Mesenchymal stem cell (in vitro differentiated cells and primary cell): Measurements from ENCODE around the gene ARPC3.
"Not testable (repeated sequence)": the region's sequence is repeated elsewhere in the genome, so short reads cannot be mapped to it uniquely, and the experiment has no call there.

Source experiments
- DNase-seq: peaks from one replicate; pipeline ENCODE4 v3.0.0-alpha.2; 2013
- H2AFZ ChIP-seq: one replicate; pipeline ENCODE4 v1.6.1; 2013; ENCODE audit warnings: low read depth, mild to moderate bottlenecking, control low read depth, inconsistent platforms, low read length, moderate library complexity
- H2AK5ac ChIP-seq: 2 replicates; pipeline ENCODE4 v1.6.1; 2013; ENCODE audit warnings: low read length, moderate library complexity, mild to moderate bottlenecking, inconsistent platforms; ENCODE audit not compliant: severe bottlenecking
- H2BK120ac ChIP-seq: one replicate; pipeline ENCODE4 v1.6.1; 2013; ENCODE audit warnings: low read depth, mild to moderate bottlenecking, inconsistent platforms, low read length, moderate library complexity
- H2BK12ac ChIP-seq, 2 experiments: one replicate each; pipeline ENCODE4 v1.6.1; 2013; ENCODE audit warnings: inconsistent platforms in 2 of 2, low read length in 2 of 2, mild to moderate bottlenecking in 2 of 2, moderate library complexity in 2 of 2, control low read depth in 1 of 2
- H2BK15ac ChIP-seq: one replicate; pipeline ENCODE4 v1.6.1; 2013; ENCODE audit warnings: mild to moderate bottlenecking, low read depth, inconsistent platforms; ENCODE audit not compliant: poor library complexity, severe bottlenecking
- H2BK5ac ChIP-seq: 2 replicates; pipeline ENCODE4 v1.6.1; 2013; ENCODE audit warnings: low read depth, mild to moderate bottlenecking, low read length, control low read depth, inconsistent platforms; ENCODE audit not compliant: poor library complexity, severe bottlenecking
- H3K14ac ChIP-seq, 2 experiments: one replicate each; pipeline ENCODE4 v1.6.1; 2013; ENCODE audit warnings: inconsistent platforms in 2 of 2, low read length in 2 of 2, control low read depth in 1 of 2, mild to moderate bottlenecking in 1 of 2, moderate library complexity in 1 of 2
- H3K18ac ChIP-seq, 2 experiments: one replicate each; pipeline ENCODE4 v1.6.1; 2013; ENCODE audit warnings: inconsistent platforms in 2 of 2, low read length in 2 of 2, control low read depth in 1 of 2, low read depth in 1 of 2, mild to moderate bottlenecking in 1 of 2
- H3K23ac ChIP-seq, 2 experiments: one replicate each; pipeline ENCODE4 v1.6.1; 2013; ENCODE audit warnings: inconsistent platforms in 2 of 2, low read length in 2 of 2, mild to moderate bottlenecking in 2 of 2, moderate library complexity in 2 of 2, control low read depth in 1 of 2
- H3K27ac ChIP-seq: 2 replicates; pipeline ENCODE4 v1.5.1; 2013; ENCODE audit warnings: mild to moderate bottlenecking, moderate library complexity, low read length, control low read depth, inconsistent platforms; ENCODE audit not compliant: poor library complexity, severe bottlenecking
- H3K27me3 ChIP-seq, 2 experiments: 2 replicates each; pipeline versions ENCODE4 v1.6.1 to v1.7.0; 2013; ENCODE audit warnings: low read length in 2 of 2, mild to moderate bottlenecking in 2 of 2, moderate library complexity in 2 of 2, control low read depth in 1 of 2, inconsistent platforms in 1 of 2; ENCODE audit not compliant: control insufficient read depth in 1 of 2, insufficient read depth in 1 of 2
- H3K36me3 ChIP-seq, 2 experiments: 2 replicates each; pipeline versions ENCODE4 v1.6.1 to v1.7.0; 2013; ENCODE audit warnings: low read length in 2 of 2, control low read depth in 1 of 2, inconsistent platforms in 1 of 2, low read depth in 1 of 2, mild to moderate bottlenecking in 1 of 2; ENCODE audit not compliant: insufficient read depth in 2 of 2, control insufficient read depth in 1 of 2
- H3K4ac ChIP-seq, 2 experiments: one replicate each; pipeline ENCODE4 v1.6.1; 2013; ENCODE audit warnings: inconsistent platforms in 2 of 2, low read length in 2 of 2, mild to moderate bottlenecking in 2 of 2, moderate library complexity in 2 of 2, control low read depth in 1 of 2, low read depth in 1 of 2
- H3K4me1 ChIP-seq: 2 replicates; pipeline ENCODE4 v1.6.1; 2013; ENCODE audit warnings: low read depth, low read length, control low read depth; ENCODE audit not compliant: control insufficient read depth, insufficient read depth
- H3K4me2 ChIP-seq: 2 replicates; pipeline ENCODE4 v1.6.1; 2013; ENCODE audit warnings: low read length, mild to moderate bottlenecking, inconsistent platforms; ENCODE audit not compliant: poor library complexity, severe bottlenecking
- H3K4me3 ChIP-seq, 2 experiments: 2 replicates each; pipeline versions ENCODE4 v1.5.1 to v1.7.0; 2013; ENCODE audit warnings: low read length in 2 of 2, mild to moderate bottlenecking in 2 of 2, control low read depth in 1 of 2, low read depth in 1 of 2; ENCODE audit not compliant: insufficient read depth in 1 of 2
- H3K79me1 ChIP-seq: replicated peaks from 2 replicates; pipeline ENCODE4 v1.6.1; 2013; ENCODE audit warnings: mild to moderate bottlenecking, control low read depth, low read length, inconsistent platforms; ENCODE audit not compliant: poor library complexity, severe bottlenecking
- H3K9ac ChIP-seq: 2 replicates; pipeline ENCODE4 v1.7.0; 2013; ENCODE audit warnings: mild to moderate bottlenecking, low read length, moderate library complexity
- H3K9me3 ChIP-seq: 2 replicates; pipeline ENCODE4 v1.7.0; 2013; ENCODE audit warnings: mild to moderate bottlenecking, low read length; ENCODE audit not compliant: control insufficient read depth
- H4K8ac ChIP-seq: one replicate; pipeline ENCODE4 v1.6.1; 2013; ENCODE audit warnings: inconsistent platforms, mild to moderate bottlenecking, low read length, moderate library complexity
- H4K91ac ChIP-seq: one replicate; pipeline ENCODE4 v1.6.1; 2013; ENCODE audit warnings: mild to moderate bottlenecking, low read length, inconsistent platforms
- WGBS: methylation state at CpG from one replicate; pipeline ENCODE4 v1.1.7; 2013; ENCODE audit warnings: mixed read lengths; 5-methylcytosine and 5-hydroxymethylcytosine counted together

ARPC3 gene

GRCh38 chr12:110429676-110430075 lies 20.5 kb downstream of the ARPC3 start:
- not testable (repeated sequence) for H4K91ac ChIP-seq, H2AK5ac ChIP-seq, H3K9ac ChIP-seq, H2BK12ac ChIP-seq, H3K18ac ChIP-seq, H4K8ac ChIP-seq, H3K14ac ChIP-seq, H3K27me3 ChIP-seq, H3K4ac ChIP-seq, H2BK120ac ChIP-seq, H3K4me1 ChIP-seq, H3K4me2 ChIP-seq, H3K4me3 ChIP-seq, H2AFZ ChIP-seq, H3K27ac ChIP-seq, DNase-seq, H3K9me3 ChIP-seq, H2BK5ac ChIP-seq, H3K79me1 ChIP-seq, H3K23ac ChIP-seq
- Histone ChIP-seq H3K36me3 (peaks cover 5 to 10% of the 10 kb centered on the region in 2 experiments), H2BK15ac (peak overlapping the region; percentile 92)
- WGBS: 94% methylated on average over 14 of the region's 15 CpGs

GRCh38 chr12:110426406-110426805 lies 23.7 kb downstream of the ARPC3 start:
- Histone ChIP-seq H3K18ac (no peak overlapping the region), H2BK12ac (no peak overlapping the region), H2BK120ac (no peak overlapping the region), H2BK15ac (no peak overlapping the region), H3K4me3 (no peak overlapping the region), H2AK5ac (no peak overlapping the region), H3K4ac (no peak overlapping the region), H3K23ac (no peak overlapping the region), H4K91ac (no peak overlapping the region), H2AFZ (no peak overlapping the region), H3K79me1 (no peaks in the 10 kb centered on the region), H3K36me3 (no peaks in the 10 kb centered on the region), H3K27me3 (no peaks in the 10 kb centered on the region), H3K27ac (no peak overlapping the region), H2BK5ac (no peak overlapping the region), H3K9ac (no peak overlapping the region), H4K8ac (no peak overlapping the region), H3K4me2 (no peak overlapping the region), H3K9me3 (no peaks in the 10 kb centered on the region), H3K14ac (no peak overlapping the region), H3K4me1 (peaks cover 2% of the 10 kb centered on the region)
- DNase-seq: no peak
- 17% methylated on average over 2 of the region's 3 CpGs for WGBS

- Histone ChIP-seq H2BK120ac (no peak overlapping the region), H2BK5ac (no peak overlapping the region), H3K4me3 (no peak overlapping the region), H3K36me3 (no peaks in the 10 kb centered on the region), H2AFZ (no peak overlapping the region), H3K4me2 (no peak overlapping the region), H3K14ac (no peak overlapping the region), H3K9ac (no peak overlapping the region), H3K27ac (no peak overlapping the region), H2BK15ac (no peak overlapping the region), H3K27me3 (no peaks in the 10 kb centered on the region), H3K9me3 (no peaks in the 10 kb centered on the region), H3K18ac (no peak overlapping the region), H2BK12ac (no peak overlapping the region), H4K8ac (no peak overlapping the region), H3K79me1 (no peaks in the 10 kb centered on the region), H3K23ac (no peak overlapping the region), H4K91ac (no peak overlapping the region), H3K4me1 (no peaks in the 10 kb centered on the region), H2AK5ac (no peak overlapping the region), H3K4ac (no peak overlapping the region)
- WGBS: 75% methylated on average over 3 of the region's 3 CpGs
- DNase-seq: no peak
These were observed 25.9 kb downstream of the ARPC3 start for GRCh38 chr12:110424237-110424636.

GRCh38 chr12:110421701-110422100 lies 28.4 kb downstream of the ARPC3 start:
- H3K9ac ChIP-seq: no peak overlapping the region
- no peak overlapping the region for H3K27ac ChIP-seq
- no peak overlapping the region for H2BK120ac ChIP-seq
- H3K27me3 ChIP-seq: no peaks in the 10 kb centered on the region
- H4K8ac ChIP-seq: no peak overlapping the region
- no peak overlapping the region for H3K18ac ChIP-seq
- no peak overlapping the region for H3K4me2 ChIP-seq
- no peaks in the 10 kb centered on the region for H3K36me3 ChIP-seq
- no peak overlapping the region for H2AK5ac ChIP-seq
- no peak overlapping the region for H3K23ac ChIP-seq
- no peak overlapping the region for H3K4ac ChIP-seq
- no peaks in the 10 kb centered on the region for H3K4me1 ChIP-seq
- WGBS: 71% methylated on average over 2 of the region's 4 CpGs
- no peak overlapping the region for H3K4me3 ChIP-seq
- no peak for DNase-seq
- H2BK5ac ChIP-seq: no peak overlapping the region
- H2BK12ac ChIP-seq: no peak overlapping the region
- no peak overlapping the region for H3K14ac ChIP-seq
- H2BK15ac ChIP-seq: no peak overlapping the region
- H3K9me3 ChIP-seq: no peaks in the 10 kb centered on the region
- no peak overlapping the region for H4K91ac ChIP-seq
- no peak overlapping the region for H2AFZ ChIP-seq
- H3K79me1 ChIP-seq: no peaks in the 10 kb centered on the region
